HG03354 (cell line): Measurements from ENCODE around the gene AUTS2.

Experiments used
- ATAC-seq: cut with Tn5 transposase; IDR thresholded peaks from one replicate; pipeline ENCODE4 v1.9.1; 2021; ENCODE audit warnings: mild to moderate bottlenecking; ENCODE audit not compliant: unreplicated experiment, poor library complexity, severe bottlenecking

AUTS2 gene

DNA sequence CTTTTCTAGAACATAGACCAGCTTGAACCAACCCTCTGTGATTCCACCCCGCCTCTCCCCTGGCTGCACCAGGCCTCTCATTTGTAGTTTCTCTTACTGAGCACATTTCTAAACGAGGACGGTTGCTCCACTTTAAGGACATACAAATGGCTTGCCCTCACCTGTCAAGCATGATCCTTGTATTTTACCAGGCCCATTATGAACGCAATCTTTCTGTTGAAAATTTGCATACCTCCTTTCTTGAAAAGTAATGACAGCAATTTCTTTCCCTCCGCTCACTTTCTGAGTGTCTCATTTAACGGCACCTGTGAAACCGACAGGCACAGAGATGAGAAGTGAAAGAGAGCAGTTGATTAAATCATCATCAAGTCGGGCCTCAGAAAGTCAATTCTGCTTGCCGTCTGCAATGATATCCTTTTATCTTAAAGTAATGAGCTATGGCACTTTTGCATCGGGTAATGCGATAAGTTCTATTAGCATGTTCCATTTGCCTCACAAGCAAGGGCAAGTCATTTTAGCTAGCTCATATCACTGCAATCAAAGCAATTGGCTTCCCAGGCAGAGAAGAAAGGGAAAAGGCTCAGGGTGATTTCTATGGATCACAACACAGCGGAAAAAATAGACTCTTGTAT is 828.1 kb downstream of the AUTS2 start:
- no peak for ATAC-seq

DNA sequence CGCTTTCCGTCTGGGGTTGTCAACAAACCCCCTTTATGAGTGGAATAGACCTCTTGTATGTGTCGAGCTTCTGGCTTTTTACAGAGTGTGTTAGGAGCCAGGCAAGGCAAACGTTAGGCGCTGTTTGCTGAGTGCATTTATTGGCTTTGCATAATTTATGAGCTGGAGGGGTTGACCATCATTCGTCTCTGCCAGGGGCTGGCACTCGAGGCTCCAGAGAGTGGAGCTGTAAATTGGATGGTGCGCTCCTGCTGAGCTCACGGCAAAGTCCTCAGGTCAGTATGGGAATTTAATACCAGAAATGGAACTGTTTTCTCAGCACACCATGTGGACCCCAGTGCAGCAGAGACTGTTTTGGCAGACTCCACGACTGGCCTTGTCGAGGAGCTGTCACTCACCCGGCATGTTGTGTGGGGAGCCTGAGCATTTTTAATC is 834.3 kb downstream of the AUTS2 start:
- ATAC-seq: no peak

DNA sequence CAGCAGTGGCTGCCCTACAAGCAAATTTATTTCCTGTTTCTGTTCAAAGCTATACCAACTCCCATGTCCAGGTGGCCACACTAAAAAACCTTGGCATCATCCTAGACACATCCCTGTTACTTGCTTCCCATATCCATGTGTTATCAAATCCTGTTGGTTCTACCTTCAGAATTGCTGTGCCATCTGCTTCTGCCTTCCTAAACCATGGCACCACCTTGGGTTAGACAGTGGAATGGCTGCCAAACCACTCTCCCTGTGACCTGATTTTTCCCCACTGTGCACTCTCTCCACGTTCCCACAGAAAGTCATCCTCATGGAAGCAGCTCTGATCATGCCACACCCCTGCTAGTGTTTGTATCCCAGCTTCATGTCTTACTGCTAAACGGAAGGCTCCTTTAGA is 836.1 kb downstream of the AUTS2 start:
- ATAC-seq: no peak

DNA sequence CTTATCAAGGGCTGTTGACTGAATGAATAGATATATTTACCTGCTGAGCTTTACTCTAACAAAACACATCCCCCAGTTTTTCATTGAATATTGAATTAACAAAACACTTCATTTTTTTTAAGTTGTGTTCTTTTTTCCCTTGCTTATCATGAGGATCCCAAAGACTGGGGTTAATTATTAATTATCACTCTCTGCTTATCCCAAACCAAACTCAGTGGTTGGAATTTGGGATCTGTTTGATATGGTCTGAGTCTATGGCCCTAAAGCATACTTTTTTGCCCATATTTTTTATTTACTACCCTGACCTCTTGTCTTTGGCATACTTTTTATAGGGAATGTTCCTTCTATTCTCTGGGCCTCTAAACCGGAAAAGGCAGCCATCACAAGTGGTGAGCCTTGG is 836.5 kb downstream of the AUTS2 start:
- ATAC-seq: no peak

DNA sequence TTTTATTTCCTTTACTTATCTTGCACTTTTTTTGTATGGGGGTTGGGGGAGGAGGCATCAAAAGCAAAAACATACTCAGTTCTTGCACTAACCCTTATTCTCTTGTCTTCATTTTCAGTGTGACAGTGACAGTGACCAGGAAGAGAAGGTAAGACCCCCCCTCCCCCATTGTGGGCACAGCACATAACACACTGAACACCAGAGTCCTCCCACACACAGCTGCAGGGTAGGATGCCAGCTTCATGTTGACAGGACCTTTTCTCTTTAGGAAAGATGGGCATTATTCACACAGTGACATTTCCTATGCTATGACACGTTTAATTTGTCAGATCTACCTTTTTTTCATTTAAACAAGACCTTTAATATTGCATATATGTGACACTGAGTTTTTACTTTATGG is 837.4 kb downstream of the AUTS2 start:
- no peak for ATAC-seq

DNA sequence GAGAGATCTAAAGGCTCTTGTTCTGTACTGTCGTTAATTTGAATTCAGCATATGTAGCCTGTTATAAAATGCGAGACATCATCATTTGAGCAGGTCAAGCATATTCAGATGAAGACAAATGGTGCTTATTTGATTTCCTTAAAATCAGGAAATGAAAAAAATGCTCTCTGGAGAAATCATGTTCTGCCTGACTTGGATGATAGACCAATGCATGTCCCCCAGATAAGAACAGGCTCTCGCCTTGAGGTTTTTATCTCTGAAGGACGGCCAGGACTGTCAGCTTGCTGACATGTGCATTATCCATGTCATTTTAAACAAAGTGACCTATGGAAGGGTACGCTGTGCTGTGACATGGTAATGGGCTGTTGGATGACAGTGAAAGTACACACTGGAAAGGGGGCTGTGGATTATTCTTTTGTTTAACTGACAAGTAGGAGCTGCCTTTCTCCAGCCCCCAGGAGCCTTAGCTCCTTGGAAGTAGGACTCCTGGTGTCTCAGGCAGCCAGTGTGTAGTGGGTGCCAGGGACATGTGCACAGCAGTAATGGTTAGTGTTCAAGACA is 838.6 kb downstream of the AUTS2 start:
- no peak for ATAC-seq

DNA sequence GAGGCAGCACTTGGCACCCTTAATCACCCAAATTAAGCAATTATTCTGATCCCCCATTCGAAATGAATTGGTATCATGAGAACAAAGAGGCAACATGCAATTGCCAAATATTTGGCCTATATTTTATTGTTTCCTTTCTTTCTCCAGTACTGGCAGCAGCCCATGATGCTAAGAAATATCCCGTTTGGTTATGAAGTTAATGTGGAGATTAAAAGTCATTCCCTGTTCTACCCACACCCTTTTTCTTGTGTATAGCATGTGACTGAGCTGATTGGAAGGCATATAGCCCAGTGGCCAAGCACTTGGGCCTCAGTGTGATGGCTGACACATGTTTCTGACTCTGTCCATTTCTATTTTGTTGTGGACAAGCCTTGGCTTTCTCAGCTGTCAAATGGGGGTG is 841.4 kb downstream of the AUTS2 start:
- ATAC-seq: no peak

DNA sequence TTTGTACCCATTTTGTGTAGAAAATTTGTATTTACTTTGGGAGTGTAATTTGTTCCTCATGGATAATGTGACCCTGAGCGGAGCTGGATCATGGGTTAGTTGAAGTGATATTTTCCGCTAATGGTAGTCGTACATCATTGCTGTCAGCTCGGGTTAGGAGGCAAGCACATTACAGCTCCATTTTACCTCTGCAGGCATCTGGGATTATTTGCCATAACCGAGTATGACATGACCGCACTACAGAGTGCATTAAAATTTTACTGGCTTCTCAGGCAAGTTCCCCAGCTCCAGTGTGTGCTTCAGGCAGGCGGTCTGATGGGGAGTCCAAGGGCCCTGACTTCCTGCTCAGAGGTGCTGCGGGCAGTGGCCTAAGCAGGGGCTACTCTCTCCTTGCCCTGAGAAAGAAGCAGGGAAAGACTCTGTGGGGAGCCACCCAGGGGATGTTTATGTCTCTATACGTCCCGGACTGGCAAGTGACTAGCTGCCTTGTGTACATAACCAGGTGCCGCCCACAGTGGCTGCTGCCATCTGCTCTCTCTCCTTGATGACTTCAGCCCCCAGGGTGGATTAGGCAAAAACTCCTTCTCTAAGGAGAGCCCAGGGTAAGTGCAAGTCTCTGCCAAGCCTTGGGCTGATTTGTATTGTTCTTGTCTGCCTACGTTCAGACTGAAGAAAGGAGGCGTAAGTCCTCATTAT is 848.3 kb downstream of the AUTS2 start:
- no peak for ATAC-seq

DNA sequence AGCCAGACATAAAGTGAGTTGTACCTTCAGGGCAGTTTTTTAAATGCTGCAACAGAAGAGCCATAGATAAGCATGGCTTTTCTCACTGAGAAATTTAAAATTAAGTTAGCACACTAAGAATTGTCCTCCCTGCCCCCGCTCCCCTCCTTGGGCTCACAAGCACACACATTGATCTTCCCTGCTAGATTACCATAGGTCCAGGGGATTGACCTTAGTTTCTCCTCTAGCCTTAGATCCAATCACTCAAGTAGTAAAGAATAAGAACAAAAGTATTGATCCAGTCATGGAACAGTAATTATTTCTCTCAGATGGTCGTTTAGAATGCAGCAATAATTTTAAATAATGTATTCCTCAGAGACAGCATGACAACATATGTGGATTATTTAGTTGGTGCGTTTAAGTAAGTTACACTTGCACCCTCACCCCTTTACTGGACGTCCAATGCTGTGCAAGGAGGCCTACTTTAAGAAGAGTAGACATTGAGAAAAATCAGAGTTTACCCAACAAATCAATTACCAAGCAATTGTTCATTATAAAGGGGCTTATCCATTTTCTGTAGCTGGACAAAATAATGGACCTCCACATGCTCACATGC is 850.1 kb downstream of the AUTS2 start:
- ATAC-seq: no peak

DNA sequence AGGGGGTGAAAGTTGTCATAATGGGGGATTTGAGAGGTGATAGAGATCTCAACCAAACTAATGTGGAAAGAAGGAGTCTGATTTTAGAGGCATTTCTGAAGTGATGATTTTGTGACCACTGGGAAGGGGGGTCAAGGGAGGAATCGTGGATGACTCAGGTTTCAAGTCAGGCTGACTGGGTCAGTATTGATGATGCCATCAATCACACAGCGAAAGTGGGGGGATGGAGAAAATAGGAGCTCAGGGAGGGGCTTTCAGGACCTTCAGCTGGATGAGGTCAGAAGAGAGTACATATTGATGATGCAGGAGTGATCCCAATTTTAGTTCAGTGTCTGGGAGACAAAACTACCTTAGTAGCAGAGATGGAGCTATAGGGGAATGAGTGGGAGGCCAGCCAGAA is 852.5 kb downstream of the AUTS2 start:
- no peak for ATAC-seq

DNA sequence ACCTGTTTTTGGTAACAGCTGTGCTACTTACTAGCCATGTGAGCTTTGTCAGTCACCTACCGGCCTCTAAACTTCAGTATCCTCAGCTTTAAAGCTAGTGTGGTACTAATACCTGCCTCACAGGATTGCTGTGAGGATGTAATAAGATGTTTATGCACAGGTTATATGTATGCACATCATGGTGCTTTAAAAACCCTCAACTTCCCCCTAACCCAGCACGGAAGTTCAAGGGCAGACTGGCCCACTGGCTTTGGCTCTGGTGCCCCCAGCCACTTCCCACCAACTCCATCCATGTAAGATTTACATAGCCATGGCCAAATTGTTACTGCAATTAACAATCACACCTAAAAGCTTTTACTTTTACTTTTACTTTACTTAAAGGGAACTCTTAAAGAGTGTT is 857.6 kb downstream of the AUTS2 start:
- ATAC-seq: no peak

DNA sequence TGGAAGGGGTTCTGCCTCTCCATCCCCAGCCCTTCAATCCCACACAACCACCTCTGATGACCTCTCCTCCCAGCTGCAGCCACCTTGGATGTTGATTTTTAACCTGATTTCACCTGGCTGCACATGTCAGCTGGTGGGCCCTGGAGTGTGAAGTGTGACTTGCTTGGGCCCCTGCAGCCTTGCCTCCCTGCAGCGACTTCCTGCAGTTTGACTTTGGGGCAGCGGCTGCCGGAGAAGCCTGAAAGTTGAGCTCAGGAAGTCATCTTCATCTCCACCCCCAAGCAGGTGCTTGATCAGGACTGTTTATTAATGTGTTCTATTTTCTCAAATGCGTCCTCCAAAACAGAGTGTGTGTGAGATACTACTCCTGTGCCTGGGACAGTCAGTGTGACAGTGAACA is 858.4 kb downstream of the AUTS2 start:
- peak; percentile 76 for ATAC-seq

DNA sequence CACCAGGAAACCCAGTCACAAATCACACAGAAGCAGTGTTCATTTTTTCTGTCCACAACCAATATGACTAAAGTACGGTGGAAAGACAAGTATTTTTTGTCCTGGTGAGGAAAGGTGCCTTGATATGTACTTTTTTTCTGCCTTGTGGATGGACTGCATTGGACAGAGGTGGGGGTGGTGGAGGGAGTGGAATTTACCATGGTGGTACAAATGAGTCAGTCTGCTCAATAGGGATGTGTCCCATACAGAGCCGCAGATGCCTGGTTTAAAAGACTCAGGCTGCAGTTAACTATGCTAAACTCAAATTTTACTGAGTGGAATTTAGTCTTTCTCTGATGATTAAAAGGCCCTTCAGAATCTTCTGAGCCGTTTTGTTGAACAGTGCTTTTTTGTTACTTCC is 859.2 kb downstream of the AUTS2 start:
- no peak for ATAC-seq

DNA sequence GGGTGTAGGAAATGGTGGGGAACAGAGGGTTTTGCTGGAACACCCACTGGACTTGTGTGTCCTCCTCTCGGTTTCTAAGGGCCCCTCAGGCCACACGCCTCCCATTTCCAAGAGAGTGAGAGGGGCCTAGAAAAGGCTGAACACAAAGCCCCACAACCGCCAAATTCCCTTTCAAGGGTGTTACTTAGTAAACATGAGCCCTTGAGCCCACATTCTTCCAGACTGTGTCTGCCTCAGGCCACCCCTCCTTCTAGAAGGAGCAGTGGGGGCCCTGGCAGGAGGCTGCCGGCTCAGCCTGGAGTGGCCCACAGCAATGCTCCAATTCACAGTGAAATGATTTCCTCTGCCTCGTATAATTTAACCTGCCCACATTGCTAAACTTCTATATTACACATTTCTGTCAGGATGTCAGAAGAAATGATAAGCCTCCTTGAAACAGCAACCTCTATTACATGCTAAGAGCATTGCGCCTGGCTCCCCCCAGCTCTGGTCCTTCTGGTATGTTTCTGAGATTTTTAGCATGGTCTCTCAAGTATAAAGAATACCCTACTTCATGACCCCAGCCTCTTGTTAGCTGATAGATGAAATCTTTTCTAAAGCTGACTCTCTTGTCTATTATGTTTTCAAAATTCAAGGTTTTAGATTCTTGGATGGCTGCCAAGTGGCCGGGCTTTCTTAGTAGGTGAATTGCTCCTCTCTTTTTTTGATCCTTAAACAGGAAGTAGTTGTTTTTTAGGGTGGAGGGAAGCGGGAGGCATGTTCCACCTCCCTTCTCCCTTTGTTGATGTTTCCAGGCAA is 859.8 kb downstream of the AUTS2 start:
- ATAC-seq: no peak

DNA sequence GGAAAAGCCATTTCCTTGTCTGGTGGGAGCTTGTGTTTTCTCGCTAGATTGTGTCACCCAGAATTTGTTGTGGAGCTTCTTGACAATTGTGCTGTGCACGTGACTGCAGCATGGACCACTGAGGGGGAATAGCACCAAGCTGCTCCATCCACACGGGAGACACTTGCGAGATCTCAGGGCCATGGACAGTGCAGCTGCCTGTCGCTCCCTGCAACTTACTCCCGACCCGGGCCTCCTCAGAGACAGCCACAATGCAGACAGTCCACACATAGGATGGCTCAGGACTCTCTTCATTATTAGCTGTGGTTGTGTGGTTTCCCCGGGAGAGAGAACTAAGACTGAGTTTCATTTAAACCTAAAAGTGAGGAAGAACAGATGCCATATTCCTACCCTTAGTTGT is 860.5 kb downstream of the AUTS2 start:
- ATAC-seq: no peak

DNA sequence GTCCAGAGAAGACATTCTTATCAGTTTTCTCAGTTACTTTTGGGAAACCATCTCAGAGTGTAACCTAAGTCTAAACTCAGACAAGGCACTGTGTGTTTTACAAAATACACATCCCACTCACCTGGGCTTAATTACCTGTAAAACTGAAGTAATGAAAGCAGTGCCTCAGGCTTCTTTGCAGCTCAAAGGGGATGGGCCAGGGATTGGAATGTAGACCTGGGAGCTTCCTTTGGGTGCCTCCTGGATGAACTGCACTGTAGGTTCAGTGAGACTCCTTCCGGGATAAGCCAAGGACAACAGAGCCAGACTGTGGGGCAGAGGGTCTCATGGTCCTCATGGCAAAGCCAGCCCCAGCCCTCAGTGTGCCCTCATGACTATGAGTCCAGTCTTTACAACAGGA is 861.3 kb downstream of the AUTS2 start:
- ATAC-seq: no peak

DNA sequence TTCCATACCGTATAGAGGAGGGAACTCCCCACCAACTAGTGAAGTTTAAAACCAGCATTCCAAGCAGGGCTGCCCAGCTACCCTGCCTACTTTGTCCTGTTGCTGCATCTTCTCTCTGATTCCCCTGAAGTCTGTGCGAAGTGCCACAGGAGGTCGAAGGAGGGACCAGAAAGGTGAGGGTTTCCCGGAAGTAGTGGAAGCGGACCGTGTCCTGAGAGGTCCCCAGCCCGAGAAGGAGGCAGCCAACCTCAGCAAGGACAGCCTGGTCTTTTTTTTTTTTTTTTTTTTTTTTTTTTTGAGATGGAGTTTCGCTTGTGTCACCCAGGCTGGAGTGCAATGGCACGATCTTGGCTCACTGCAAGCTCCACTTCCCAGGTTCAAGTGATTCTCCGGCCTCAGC is 861.8 kb downstream of the AUTS2 start:
- no peak for ATAC-seq

DNA sequence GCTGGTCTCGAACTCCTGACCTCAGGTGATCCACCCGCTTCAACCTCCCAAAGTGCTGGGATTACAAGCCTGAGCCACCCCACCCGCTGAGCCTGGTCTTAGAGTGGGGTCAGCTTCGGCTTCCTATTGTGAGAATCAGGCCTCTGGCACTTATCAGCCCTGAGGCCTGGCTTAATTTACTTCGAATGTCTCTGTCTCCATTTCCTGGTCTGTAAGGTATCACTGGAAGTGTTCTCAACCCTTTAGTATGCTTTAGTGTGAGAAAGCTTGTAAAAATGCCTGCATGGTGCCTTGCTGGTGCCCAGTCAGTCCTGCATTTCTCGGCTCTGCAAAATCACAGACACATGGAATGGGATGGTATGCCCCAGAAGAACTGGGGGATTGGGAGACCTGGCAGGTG is 862.3 kb downstream of the AUTS2 start:
- ATAC-seq: no peak

DNA sequence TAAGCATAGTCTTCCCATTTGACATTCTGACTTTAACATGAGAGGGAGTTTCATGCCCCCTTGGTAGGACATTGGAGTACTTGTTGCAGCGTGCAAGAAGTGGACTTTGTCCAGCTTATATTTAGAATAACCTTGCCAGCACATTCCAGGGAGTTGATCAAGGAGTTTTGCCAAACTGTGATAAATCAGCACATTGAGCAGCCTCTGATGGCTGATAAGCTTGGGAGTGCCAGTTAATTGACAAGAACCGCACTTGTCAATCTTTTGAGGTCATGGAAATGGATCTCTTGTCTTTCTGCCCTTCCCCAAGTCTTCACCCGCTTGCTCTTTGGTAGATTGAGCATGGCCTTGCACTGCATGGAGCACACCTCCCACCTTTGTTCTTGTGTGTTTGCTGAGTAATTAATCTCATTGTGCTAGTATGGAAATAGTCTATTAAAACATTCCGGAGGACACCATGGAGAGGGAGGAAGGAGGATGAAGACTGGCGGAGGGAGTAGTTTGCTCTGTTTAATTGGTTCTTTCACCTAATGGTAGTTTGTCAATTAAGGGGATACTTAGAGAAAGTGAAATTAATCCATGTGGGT is 865.2 kb downstream of the AUTS2 start:
- ATAC-seq: no peak
